ENCODE results near the gene ZNF43. TPM values are rescaled to one million over a fixed set of nuclear protein-coding genes. Genes with fewer than 3 reads are reported as not detected.
"Not testable (repeated sequence)": the region's sequence is repeated elsewhere in the genome, so short reads cannot be mapped to it uniquely, and the experiment has no call there.

The ZNF43 gene
- total RNA-seq, 1 donor from 2014 or later: 12.0 TPM

DNA sequence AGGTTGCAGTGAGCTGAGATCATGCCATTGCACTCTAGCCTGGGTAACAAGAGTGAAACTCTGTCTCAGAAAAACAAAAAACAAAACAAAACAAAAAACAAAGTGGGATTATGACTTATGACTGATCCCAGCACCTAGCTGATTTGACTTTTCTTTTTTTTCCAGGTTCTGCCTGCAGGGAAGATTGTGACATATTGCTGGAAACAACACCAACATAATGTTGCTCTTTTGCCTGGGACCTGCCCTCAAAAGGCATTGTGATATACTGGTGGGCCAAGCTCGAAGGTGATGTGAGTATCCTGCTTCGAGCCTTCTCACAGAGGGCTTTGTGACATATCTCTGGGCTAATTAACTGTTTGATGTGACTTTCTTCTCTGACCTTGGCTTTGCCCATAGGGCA is 42.0 kb upstream of the ZNF43 start:
- TF ChIP-seq POLR2AphosphoS5 (IDR thresholded peaks at IDR 0.05; ENCODE audit: insufficient read depth in 1 of 2, low read depth in 1 of 2): no peak
- no peak for TF ChIP-seq POLR2A (IDR thresholded peaks at IDR 0.05)
- TF ChIP-seq, protein P1, sequence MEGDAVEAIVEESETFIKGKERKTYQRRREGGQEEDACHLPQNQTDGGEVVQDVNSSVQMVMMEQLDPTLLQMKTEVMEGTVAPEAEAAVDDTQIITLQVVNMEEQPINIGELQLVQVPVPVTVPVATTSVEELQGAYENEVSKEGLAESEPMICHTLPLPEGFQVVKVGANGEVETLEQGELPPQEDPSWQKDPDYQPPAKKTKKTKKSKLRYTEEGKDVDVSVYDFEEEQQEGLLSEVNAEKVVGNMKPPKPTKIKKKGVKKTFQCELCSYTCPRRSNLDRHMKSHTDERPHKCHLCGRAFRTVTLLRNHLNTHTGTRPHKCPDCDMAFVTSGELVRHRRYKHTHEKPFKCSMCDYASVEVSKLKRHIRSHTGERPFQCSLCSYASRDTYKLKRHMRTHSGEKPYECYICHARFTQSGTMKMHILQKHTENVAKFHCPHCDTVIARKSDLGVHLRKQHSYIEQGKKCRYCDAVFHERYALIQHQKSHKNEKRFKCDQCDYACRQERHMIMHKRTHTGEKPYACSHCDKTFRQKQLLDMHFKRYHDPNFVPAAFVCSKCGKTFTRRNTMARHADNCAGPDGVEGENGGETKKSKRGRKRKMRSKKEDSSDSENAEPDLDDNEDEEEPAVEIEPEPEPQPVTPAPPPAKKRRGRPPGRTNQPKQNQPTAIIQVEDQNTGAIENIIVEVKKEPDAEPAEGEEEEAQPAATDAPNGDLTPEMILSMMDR (IDR thresholded peaks at IDR 0.05): no peak
- intact Hi-C loops (cut with DNase I): no loop called here
- Histone ChIP-seq H3K4me3 (no peak overlapping the region), H3K4me1 (no peaks in the 10 kb centered on the region), H3K27me3 (no peaks in the 10 kb centered on the region), H3K27ac (no peak overlapping the region), H3K36me3 (no peaks in the 10 kb centered on the region), H3K9me3 (no peaks in the 10 kb centered on the region)
- DNase-seq (ENCODE audit: extremely low spot score in 2 of 2): no peak

DNA sequence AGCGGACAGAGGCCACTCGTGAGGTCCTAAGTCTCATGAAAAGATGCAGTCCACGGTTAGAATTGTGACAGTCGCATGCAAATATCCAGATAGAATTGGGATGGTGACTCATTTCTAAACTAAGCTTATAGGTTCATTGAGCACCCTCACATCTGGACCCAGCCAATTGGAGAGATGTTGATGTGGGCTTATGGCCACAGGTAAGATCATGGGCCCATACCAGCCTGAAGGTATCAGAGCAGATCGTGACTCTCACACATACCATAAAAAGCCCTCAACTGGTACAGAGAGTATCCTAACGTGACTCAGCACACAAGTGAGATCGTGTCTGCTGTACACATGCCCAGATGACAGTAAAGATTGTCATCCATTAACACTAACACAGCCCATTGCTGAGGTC is 40.6 kb upstream of the ZNF43 start:
- H3K9me3 ChIP-seq; intact Hi-C loops (cut with DNase I); H3K36me3 ChIP-seq; DNase-seq (ENCODE audit: extremely low spot score in 2 of 2); H3K4me1 ChIP-seq; H3K27me3 ChIP-seq; H3K4me3 ChIP-seq; H3K27ac ChIP-seq: not testable (repeated sequence)

DNA sequence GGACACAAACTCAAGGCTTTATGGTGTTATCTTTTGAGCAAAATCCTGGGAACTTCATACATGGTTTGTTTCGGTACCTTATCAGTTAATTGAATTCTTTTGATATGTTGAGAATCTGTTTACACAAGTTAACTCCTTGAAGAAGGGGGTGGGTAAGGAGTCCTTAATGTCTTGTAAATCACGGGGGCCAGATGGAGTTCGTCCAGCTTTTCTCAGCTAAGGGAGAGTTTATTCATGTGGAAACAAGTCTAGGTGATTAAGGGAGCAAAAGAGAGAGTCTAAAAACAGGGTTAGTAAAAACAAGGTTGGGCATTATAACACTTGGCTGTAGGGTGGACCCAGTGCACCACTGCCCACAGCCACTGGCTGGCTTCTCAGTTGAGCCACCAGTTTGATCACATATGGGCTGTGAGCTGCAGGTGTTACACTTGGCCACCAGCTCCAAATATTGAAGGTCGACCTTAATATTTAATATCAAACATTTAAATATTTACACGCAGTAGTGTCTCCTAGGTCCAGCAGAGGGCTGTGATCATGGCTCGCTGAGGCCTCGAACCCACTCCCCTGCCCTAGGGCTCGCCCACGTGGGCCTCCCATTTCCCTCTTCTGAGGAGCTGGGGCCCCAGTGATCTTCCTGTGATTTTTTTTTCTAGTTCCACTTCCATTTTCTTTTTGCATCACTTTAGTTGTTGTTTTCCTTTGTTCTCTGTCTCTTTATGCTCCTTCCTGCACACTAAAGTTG is 21.0 kb upstream of the ZNF43 start:
- intact Hi-C loops (cut with DNase I): no loop called here
- no peaks in the 10 kb centered on the region for H3K27me3 ChIP-seq
- no peaks in the 10 kb centered on the region for H3K36me3 ChIP-seq
- H3K4me1 ChIP-seq: peaks cover 5% of the 10 kb centered on the region
- H3K27ac ChIP-seq: no peak overlapping the region
- no peaks in the 10 kb centered on the region for H3K9me3 ChIP-seq
- no peak for DNase-seq (ENCODE audit: extremely low spot score in 2 of 2)
- TF ChIP-seq POLR2A (IDR thresholded peaks at IDR 0.05) (no peak), POLR2AphosphoS5 (IDR thresholded peaks at IDR 0.05; ENCODE audit: insufficient read depth in 1 of 2, low read depth in 1 of 2) (no peak)
- TF ChIP-seq, protein P1 (IDR thresholded peaks at IDR 0.05): no peak
- no peak overlapping the region for H3K4me3 ChIP-seq

DNA sequence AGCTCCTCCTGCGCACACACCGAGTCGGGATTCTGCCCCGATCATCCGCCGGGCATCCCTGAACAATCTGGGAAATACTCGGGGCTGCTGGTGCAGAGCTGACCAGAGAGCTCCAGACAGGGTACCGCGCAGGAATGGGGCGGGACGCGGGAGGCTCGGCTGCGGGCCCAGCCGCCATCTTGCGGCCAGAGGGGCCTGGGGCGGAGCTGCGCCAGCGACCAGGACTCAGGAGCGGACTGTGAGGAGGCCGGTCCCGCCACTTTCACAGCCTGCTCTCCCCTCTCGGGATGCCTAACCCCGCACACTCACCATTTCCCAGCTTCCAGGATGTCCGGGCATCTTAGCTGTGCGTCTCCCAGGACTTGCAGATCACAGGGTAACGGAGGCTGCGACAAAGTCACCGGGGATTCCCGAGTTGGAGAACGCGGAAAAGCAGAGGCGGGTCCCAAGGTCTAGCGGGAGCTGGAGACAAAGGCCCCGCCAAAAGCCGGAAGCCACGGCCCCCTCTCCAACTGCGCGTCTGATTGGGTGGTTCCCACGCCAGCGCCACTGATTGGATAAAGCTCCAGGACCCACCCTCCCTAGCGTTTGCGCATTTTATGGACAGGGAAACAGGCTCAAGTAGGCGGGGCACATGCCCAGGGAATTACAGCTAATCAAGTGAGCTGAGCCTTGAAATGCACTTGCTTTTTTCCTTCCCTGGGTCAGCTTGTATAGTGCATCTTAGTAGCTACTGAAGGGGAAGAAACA is 15.8 kb upstream of the ZNF43 start:
- DNase-seq (ENCODE audit: extremely low spot score in 2 of 2): peak; percentile 96 to 97
- no peak for TF ChIP-seq POLR2A (IDR thresholded peaks at IDR 0.05)
- TF ChIP-seq POLR2AphosphoS5 (IDR thresholded peaks at IDR 0.05; ENCODE audit: insufficient read depth in 1 of 2, low read depth in 1 of 2): peak; percentile 84
- TF ChIP-seq, protein P1 (IDR thresholded peaks at IDR 0.05): no peak
- peak overlapping the region; percentile 62 to 77 for H3K4me3 ChIP-seq
- H3K9me3 ChIP-seq: no peaks in the 10 kb centered on the region
- H3K27ac ChIP-seq: peak overlapping the region; percentile 55
- intact Hi-C loops (cut with DNase I): no loop called here
- peaks cover 21% of the 10 kb centered on the region for H3K4me1 ChIP-seq
- no peaks in the 10 kb centered on the region for H3K36me3 ChIP-seq
- H3K27me3 ChIP-seq: no peaks in the 10 kb centered on the region

DNA sequence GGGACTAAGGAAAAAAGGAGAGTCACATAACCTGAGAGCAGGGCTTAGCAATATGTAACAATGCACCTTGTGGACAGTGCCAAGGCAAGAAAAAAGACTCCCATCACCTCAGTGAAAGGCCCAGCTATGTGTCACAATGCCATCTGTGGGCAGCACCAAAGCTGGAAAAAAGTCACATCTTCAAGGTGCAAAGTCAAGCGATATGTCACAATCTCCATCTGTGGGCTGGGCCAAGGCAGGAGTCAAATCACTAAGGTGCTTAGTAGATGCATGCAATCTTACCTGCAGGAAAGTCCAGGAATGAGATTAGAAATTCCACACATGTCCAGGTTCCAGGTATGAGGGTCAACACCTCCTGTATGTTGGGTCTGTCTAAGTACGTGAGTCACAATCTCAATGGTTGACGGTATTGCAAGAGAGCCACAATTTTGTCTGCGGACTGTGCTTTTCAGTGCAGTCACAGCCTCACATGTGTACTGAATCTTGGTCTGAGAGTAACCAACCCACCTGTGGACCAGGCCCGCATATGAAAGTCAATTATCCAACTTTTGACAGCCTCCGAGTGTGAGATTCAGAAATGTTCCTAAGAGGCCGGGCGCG is 14.8 kb upstream of the ZNF43 start:
- DNase-seq (ENCODE audit: extremely low spot score in 2 of 2): no peak
- H3K27ac ChIP-seq: peak overlapping the region; percentile 55
- peak overlapping the region; percentile 62 to 77 for H3K4me3 ChIP-seq
- no peak for TF ChIP-seq POLR2A (IDR thresholded peaks at IDR 0.05)
- no peak for TF ChIP-seq POLR2AphosphoS5 (IDR thresholded peaks at IDR 0.05; ENCODE audit: insufficient read depth in 1 of 2, low read depth in 1 of 2)
- TF ChIP-seq, protein P1 (IDR thresholded peaks at IDR 0.05): no peak
- peaks cover 21% of the 10 kb centered on the region for H3K4me1 ChIP-seq
- no peaks in the 10 kb centered on the region for H3K27me3 ChIP-seq
- H3K9me3 ChIP-seq: no peaks in the 10 kb centered on the region
- intact Hi-C loops (cut with DNase I): no loop called here
- no peaks in the 10 kb centered on the region for H3K36me3 ChIP-seq

All from vagina (tissue), 2 donors.